Sciatic nerve (tissue), 2 donors: ENCODE results near the gene MYO18A. TPM values are rescaled to one million over a fixed set of nuclear protein-coding genes. Genes with fewer than 3 reads are reported as not detected.

ENCODE experiments used
- ATAC-seq: fragments of 200-7000 bp; cut with Tn5 transposase; one replicate; pipeline ENCODE4 v1.9.1; 2020; ENCODE audit warnings: mild to moderate bottlenecking, moderate library complexity
- DNase-seq: peaks from one replicate; pipeline ENCODE4 v3.0.0-alpha.2; 2020; ENCODE audit warnings: low spot score
- intact Hi-C: fragments of 100-400 bp; cut with DNase I; formaldehyde crosslinking; loops from one replicate; pipeline ENCODE4 v1.14.2; 2022
- total RNA-seq: library from RNA; stranded (reverse); fragmentation: NEBNext Ultra II Directional; extraction: Animal tissue kit (Norgen Biotek cat#: 25700); gene quantifications from one replicate; pipeline ENCODE4 v1.2.1, GENCODE V29; 2021
- donor health status: DM: no; HTN: no; CAD: no.
- donor health status: DM: no; HTN: no; CAD: no.

The MYO18A gene
- total RNA-seq, 1 donor from 2014 or later = 109 TPM

DNA sequence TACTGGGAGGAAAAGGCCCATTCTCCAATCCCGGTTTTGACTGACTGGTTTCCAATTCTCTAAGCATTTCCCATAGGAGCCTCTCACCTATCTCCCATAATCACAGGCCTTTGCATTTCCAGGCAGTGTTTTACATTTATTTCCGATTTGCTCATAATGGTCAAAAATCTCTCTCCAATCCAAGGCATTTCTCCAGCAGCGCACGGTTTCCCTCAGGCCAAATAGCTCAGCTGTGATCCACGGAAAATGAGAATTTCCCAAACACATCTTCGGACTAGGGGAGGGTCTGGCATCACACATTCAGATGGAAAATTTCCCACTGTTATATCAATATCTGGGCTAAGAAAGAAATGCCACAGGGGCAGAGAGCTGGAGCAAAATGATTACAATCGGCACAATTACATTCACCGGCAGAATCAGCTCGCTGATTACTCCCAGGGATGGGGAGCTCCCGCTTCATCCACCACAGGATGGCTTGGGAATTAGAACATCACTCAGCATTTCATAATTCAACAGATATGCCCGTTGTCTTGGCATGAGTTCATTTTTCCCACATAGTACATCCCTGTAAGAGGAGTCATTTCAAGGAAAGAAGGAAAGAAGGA lies 130.6 kb downstream of the MYO18A start:
- intact Hi-C loops = no loop called here
- DNase-seq (no peak), ATAC-seq (no peak)

GRCh38 chr17:29048440-29049368 lies 131.5 kb downstream of the MYO18A start:
- DNase-seq (no peak), ATAC-seq (no peak)
- intact Hi-C loops = no loop called here

DNA sequence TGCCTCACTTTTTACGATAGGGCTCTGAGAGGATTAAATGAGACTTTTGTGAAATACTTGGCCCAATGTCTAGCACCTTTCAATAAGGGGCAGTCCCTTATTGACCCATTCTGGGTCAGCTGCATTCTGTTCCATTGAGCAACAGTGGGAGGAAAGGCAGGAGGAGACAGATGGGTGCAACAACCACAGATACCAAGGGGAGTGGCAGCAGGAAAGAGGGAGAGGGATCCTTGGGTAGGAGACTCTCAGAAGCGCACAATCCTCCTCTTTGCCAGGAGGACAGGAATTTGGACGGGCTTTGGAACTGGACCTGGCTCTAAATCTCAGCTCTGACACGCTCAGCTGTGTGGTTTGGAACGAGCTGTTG lies 133.7 kb downstream of the MYO18A start:
- ATAC-seq = no peak

GRCh38 chr17:29045734-29046472 lies 134.3 kb downstream of the MYO18A start:
- DNase-seq (no peak), ATAC-seq (no peak)
- intact Hi-C loops = no loop called here

More for the DNA sequence above, 133.7 kb downstream of the MYO18A start:
- intact Hi-C loops = no loop called here
- no peak for DNase-seq

DNA sequence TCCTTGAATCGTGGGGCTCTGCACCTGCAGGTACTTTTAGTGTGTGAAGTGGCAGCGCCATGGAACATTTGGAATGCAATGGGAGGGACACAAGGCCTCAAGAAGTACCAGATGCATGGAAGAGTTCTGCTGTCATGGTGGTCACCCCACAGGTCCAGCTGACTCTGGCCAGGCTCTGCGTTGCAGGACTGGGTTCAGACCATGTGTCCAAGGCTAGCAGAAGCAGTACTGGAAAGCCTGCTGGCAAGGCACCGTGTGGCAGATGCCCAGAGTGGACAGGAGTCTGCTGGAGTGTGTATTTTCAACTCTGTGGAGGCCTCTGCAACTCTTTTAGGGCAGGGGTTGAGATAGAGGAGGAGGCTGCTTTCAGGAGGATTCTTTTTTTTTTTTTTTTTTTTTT lies 135.2 kb downstream of the MYO18A start:
- intact Hi-C loops = no loop called here
- no peak for DNase-seq
- ATAC-seq = no peak

- DNase-seq = no peak
- intact Hi-C loops = no loop called here
- no peak for ATAC-seq
Measured at GRCh38 chr17:29043539-29044145, 136.6 kb downstream of the MYO18A start.

DNA sequence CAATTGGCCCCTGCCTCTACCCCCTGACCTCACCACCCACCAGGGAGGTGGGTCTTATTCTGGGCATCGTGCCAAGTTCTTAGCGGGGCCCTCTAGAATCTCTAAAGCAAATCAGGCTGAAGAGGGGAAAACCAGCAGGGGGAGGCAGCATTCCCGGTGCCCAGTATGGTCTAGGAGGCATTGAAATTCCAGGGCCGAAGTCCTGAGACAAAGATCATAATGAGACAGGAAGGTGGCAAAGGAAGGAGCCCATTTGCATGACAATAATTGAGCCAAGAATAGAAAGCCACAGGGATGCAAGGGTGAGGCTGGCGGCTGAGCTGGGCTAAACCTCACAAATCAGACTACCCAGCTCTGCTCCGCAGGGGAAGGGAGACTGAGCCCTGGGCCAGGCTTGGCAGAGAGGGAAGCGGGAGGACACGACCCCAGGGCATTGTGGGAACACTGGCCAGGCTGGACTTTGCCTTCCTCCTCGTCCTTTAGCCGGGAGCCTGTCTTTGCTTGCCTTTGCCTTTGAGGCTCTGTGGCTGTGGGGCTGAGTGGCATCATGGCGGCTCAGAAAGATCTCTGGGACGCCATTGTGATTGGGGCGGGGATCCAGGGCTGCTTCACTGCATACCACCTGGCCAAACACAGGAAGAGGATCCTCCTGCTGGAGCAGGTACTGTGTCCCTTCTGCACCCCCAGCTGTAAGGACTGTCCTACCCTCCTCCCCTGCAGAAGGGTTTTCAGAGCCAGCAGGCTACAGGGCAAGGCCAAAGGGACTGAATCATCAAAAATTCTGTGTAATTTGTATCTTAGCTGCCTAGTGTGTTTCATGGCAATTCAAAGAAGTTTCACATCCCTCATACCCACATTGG lies 137.3 kb downstream of the MYO18A start, which contains the start of gene PIPOX:
PIPOX (plus strand) TSS at position 463 of the 860 bp plus-strand sequence; CDS start at position 548, 85 bp downstream.
- DNase-seq (peak; percentile 67), ATAC-seq (peak; percentile 75)
- intact Hi-C loops = no loop called here

DNA sequence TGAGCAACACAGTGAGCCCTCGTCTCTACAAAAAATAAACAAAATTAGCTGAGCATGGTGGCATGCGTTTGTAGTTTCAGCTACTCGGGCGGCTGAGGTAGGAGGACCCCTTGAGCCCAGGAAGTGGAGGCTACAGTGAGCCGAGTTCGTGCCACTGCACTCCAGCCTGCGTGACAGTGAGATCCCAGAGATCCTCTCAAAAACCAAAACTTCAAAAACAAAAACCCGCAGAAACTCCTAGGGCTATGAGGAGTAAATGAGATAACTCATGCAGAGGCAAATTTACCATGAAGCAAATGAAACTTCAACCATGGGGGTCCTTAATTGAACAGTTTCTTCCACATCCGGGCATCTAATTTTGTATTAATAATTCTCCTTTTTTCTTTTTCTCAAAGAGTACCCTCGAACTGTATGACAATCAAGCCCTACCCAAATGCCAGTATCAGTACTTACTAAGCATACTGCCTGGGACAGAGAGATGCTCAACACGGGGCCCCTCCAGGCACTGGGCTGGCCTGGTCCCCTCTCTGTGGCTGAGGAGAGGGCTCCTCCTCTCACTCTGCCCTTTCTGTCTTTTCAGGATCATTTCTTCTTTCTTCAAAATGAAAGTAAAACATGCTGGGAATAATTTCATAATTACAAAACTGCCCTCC lies 138.0 kb downstream of the MYO18A start:
- ATAC-seq (no peak), DNase-seq (no peak)
- intact Hi-C loops = no loop called here

- no peak for ATAC-seq
- no peak for DNase-seq
- intact Hi-C loops = no loop called here
Measured at GRCh38 chr17:29041571-29041970, 138.6 kb downstream of the MYO18A start.

GRCh38 chr17:29041091-29041490 lies 139.1 kb downstream of the MYO18A start:
- ATAC-seq (no peak), DNase-seq (no peak)
- intact Hi-C loops = no loop called here

DNA sequence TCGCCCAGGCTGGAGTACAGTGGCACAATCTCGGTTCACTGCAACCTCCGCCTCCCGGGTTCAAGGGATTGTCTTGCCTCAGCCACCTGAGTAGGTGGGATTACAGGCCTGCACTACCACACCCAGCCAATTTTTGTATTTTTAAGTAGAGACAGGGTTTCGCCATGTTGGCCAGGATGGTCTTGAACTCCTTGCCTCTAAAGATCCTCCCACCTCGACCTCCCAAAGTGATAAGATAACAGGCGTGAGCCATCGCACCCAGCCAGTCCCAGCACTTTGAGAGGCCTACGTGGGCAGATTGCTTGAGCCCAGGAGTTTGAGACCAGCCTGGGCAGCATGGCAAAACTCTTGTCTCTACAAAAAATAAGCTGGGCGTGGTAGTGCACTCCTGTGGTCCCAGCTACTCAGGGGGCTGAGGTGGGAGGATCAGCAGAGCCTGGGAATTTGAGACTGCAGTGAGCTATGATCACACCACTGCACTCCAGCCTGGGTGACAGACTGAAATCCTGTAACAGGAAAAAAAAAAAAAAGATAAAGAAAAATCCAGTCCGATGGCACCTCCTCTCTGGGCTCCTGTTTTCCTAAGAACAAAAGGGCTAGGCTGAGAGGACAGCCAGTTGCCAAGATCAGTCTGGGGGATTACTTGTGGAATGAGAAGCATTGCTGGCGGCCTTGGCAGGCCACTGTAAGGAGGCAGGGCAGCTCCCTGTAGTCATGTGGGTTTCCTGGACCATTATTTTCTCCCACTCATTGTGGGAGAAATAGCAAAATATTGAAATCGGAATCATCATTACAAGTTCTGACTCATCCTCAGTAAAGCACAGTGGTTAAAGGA lies 140.2 kb downstream of the MYO18A start:
- DNase-seq = no peak
- ATAC-seq = peak; percentile 20
- intact Hi-C loops = no loop called here

DNA sequence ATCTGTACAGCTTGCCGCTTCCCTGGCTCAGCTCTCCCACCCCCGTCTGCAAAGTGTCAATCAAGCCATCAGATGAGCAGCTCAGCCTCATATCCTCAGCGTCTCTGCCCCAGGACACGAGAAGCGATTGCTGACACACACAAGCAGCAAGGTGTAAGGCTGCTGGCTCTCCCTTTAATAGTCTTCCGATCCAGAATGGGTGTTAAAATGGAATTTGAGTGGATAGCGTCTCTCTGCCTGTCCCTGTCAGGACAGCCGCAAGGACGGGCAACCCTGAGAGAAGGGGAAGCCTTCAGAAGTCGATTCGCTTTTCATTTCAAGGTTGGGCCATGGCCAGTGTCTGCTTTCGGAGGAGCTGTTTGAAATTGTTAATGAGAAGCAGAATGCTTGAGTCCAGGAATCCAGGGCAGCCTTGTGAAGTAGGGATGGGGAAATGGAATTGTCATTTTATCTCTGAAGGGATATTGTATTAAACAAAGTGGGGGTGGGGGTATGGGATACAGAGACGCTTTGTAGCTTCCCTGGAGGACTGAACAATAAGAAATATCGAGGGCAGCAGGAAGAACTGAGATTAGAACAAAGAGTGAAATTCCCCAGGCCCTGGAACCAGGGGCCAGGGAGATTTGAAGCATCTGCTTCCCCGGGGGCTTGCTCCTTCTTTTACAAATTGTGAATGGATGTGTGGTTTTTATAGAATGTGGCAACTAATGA lies 142.0 kb downstream of the MYO18A start:
- ATAC-seq (no peak), DNase-seq (no peak)
- intact Hi-C loops = no loop called here

DNA sequence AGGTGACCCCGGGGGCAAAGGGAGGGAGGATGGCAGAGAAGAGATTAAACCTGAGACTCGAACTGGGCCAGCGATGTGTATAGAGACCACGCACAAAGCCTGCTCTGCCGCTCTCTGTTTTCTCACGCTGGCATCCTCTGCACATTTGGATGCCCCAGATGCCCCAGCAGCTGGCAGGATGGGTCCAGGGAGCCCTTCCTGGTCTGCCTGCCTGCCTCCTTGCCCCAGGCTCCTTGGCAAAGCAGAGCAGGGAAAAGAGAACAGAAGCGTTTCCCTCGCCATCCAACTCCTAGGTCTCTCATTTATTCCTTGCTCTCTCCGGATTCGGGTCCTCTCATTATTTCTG lies 142.5 kb downstream of the MYO18A start:
- intact Hi-C loops = no loop called here
- DNase-seq = no peak
- ATAC-seq = no peak

DNA sequence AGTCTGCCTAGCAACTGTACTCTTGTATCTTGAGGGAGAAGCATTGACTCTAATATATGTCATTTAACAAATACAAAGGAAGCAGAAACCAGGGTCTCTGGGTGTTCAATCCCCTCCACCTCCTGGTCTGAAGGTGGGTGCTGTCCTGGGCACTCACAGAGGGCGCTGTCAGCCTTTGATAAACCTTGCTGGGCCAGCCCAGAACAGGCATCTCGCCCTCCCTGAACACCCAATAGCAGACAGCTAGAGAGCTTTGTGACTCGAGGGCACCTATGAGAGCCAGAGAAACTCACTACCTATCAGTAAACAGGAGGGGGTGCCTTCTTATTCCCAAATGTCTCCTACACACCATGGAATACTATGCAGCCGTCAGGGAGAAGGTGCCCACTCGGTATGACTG lies 143.6 kb downstream of the MYO18A start:
- intact Hi-C loops = no loop called here
- ATAC-seq (no peak), DNase-seq (no peak)

GRCh38 chr17:29034510-29034909 lies 145.7 kb downstream of the MYO18A start:
- intact Hi-C loops = no loop called here
- DNase-seq = no peak
- no peak for ATAC-seq

DNA sequence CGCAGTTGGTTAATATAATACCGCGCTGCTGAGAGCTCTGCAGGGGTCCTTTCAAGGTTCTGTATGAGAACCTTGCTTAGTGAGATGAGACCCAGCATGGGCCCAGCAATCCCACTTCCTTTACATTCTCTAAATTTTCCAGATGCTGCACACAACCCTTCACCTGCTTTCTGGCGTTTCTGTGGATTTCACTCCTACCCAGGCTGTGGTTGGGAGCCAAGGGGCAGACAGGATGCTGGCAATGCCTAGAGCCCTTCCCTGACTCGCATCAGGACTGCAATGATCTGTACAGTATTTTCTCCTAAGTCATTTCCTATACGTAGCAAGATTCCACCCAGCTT lies 147.4 kb downstream of the MYO18A start:
- no peak for ATAC-seq
- DNase-seq = no peak
- intact Hi-C loops = no loop called here
